ENCODE measurements around the gene EPHA1. TPM values are rescaled to one million over a fixed set of nuclear protein-coding genes. Genes with fewer than 3 reads are reported as not detected.
A peak's percentile ranks its signal among the peaks of the same experiment; 100 is the strongest.

The EPHA1 gene
- total RNA-seq, 1 donor from 2014 or later = 0.07 TPM

DNA sequence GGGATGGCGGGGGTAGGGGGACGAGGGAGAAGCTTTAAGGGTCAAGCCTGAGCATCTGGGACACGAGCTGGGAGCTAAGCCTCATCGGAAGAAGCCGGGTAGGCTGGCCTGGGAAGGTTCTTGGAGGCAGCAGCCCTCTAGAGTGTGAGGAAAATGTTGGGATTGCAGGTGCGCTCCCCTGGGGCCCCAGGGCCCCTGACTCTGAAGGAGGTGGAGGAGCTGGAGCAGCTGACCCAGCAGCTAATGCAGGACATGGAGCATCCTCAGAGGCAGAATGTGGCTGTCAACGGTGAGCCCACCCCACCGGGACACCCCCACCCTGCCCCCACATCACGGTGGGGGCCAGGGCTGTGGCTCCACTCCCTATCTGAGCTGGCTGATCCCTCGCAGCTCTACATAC, 20.6 kb downstream of the EPHA1 start:
- no peak for DNase-seq (ENCODE audit: low spot score)
- H3K4me1 Mint-ChIP-seq (ENCODE audit: low read depth) = peaks cover 12% of the 10 kb centered on the region
- no peaks in the 10 kb centered on the region for H3K9me3 Mint-ChIP-seq
- no peaks in the 10 kb centered on the region for H3K27me3 Mint-ChIP-seq (ENCODE audit: low read depth)
- H3K27ac Mint-ChIP-seq = no peak overlapping the region
- intact Hi-C loops (cut with micrococcal nuclease) = no loop called here
- H3K4me3 Mint-ChIP-seq (ENCODE audit: low read depth) = no peak overlapping the region
- H3K36me3 Mint-ChIP-seq (ENCODE audit: low read depth) = peaks cover 36% of the 10 kb centered on the region

DNA sequence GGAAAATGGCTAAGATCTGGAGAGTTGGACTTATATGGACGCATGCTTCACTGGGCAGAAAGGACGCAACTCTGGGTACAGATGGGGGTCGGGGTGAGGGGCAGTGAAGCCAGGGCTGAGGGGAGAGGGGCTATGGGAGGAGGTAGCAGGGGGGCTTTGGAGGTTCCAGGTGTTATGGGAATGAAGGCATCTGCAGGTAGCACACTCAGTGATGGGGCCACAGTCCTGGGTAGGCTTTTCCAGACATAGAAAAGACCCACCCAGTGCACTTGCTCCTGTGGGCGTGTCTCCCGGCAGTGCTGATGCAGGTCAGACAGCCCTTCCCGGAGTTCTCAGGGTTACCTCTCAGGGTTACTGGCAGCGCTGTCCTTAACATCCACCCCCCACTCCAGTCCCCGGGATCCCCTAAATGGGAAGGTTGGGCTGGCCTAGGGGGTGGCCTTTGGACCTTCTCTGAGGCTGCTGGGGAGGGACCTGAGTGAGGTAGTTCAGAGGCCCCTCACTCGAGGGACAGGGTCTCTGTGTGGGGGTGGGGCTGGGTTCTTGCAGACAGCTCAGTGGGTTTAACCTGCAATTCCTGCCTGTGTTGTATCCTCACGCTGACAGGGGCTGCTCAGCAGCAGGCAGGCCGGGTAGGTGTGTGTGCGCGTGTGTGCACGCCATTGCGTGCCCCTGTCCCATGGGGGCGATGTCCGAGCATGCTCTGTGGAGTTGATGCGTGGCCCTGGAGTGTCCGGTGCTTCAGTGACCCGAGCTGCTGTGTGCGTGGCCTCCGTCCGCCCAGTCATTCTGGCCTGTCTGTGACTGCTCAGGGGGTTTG, 21.3 kb downstream of the EPHA1 start:
- Mint-ChIP-seq H3K27ac (no peak overlapping the region), H3K9me3 (no peaks in the 10 kb centered on the region), H3K27me3 (ENCODE audit: low read depth) (no peaks in the 10 kb centered on the region), H3K4me1 (ENCODE audit: low read depth) (peaks cover 18% of the 10 kb centered on the region), H3K36me3 (ENCODE audit: low read depth) (peaks cover 30% of the 10 kb centered on the region), H3K4me3 (ENCODE audit: low read depth) (no peak overlapping the region)
- DNase-seq (ENCODE audit: low spot score) = no peak
- intact Hi-C loops (cut with micrococcal nuclease) = loop anchor here (2.0 kb wide), 1 partner anchor 19 kb away; no protein-coding TSS in a partner anchor

DNA sequence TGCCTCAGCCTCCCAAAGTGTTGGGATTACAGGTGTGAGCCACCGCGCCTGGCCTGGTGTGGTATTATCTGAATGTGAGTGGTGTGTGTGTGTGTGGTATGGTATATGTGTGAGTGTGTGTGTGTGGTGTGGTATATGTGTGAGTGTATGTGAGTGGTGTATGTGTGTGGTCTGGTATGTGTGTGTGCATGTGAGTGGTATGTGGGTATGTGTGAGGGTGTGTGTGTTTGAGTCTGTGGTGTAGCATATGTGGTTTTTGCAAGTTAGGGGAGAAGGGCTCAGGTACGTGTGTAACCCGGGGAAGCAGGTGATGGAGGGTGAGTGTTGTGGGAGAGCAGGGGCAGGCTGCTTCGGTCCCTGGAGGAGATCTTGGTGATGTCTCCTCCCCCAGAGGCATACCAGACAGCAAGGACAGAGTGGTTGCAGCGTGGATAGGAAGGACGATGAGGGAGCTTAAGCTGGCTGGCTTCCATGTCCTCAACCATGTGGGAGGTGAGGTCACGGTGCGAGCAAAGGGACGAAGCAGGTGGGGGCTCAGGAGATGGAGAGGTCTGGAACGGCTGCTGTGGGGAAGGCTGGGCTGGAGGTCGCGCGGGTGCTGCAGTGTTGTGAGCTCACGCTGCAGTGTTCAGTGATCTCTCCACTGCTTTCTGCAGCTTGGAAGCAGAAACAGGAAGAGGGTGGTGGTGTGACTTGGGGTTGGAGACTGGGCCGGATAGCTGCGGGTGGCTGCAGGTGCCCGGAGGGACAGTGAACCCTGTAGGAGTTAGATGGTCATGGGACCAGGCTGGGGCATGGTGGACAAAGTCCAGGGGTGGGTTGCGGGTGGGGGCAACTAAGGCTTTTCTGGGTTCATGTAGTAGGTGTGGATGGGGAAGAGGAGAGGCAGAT, 22.5 kb downstream of the EPHA1 start:
- Mint-ChIP-seq H3K27me3 (ENCODE audit: low read depth) (no peaks in the 10 kb centered on the region), H3K9me3 (no peaks in the 10 kb centered on the region), H3K4me3 (ENCODE audit: low read depth) (no peak overlapping the region), H3K36me3 (ENCODE audit: low read depth) (peaks cover 25% of the 10 kb centered on the region), H3K4me1 (ENCODE audit: low read depth) (peaks cover 19% of the 10 kb centered on the region), H3K27ac (no peak overlapping the region)
- peak; percentile 40 for DNase-seq (ENCODE audit: low spot score)
- intact Hi-C loops (cut with micrococcal nuclease) = loop anchor here (2.0 kb wide), 1 partner anchor 21 kb away; no protein-coding TSS in a partner anchor

DNA sequence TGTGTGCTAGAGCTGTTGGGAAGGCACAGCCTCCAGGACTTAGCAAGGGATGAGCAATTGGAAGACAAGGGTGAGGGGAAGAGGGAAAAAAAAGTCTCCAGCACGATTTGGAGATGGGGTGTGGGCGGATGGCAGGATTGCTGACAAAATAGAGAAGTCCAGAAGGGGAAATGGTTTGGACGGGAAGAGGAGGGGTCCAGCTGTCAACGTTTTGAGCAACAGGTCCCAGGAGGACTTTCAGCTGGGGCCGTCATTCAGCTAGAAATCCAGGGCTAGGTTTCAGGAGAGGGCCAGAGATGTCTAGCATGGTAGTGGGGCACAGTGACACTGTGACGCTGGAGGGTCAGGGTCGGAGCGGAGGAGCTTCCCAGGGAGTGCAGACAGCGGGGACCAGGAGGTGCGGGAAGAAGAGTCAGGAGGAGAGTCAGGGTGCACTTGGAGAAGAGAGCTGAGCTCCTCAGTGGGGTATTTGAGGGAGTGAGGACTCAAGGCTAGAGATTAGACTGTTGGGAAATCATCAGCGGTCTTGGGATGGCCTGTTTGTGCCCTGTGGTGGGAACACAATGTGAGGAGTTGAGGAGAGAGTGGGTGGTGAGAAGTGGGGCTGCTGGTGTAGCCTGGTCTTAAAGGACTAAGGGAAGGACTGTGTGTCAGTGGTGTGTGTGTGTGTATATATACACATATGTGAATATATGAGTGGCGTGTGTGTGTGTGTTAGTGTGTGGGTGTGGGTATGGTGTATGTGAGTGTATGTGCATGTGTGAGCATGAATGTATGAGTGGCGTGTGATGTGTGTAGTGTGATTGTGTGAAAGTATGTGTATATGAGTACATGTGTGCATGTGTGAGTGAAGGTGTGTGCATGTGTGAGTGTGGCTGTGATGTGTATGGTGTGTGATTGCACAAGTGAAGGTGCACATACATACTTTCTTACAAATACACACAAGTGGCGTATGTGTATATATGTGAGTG, 23.7 kb downstream of the EPHA1 start:
- Mint-ChIP-seq H3K9me3 (no peaks in the 10 kb centered on the region), H3K36me3 (ENCODE audit: low read depth) (peaks cover 16% of the 10 kb centered on the region), H3K4me3 (ENCODE audit: low read depth) (no peak overlapping the region), H3K27ac (no peak overlapping the region), H3K27me3 (ENCODE audit: low read depth) (no peaks in the 10 kb centered on the region), H3K4me1 (ENCODE audit: low read depth) (peaks cover 18% of the 10 kb centered on the region)
- intact Hi-C loops (cut with micrococcal nuclease) = loop anchor here (5.0 kb wide), 2 partner anchors 78 to 123 kb away; partner anchors contain the start of gene GSTK1
- no peak for DNase-seq (ENCODE audit: low spot score)

DNA sequence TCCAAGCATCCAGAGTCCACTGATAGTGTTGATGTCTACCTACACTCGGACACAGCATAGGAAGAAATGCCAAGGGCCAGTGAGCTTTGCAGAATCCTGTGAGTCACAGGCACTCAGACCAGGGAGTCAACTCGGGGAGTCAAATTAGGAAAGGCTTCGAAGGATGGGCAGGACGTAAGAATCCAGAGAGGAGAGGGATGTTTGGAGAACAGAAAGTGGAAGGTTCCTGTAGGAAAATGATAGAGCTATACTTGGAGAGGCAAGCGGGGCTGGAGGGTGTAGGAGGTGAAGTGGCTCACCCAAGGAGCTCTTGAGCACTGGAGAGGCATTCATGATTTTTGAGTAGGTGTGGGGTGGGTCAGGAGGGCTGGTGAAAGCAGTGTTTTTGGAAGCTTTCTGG, 24.5 kb downstream of the EPHA1 start:
- H3K4me3 Mint-ChIP-seq (ENCODE audit: low read depth) = no peak overlapping the region
- no peak for DNase-seq (ENCODE audit: low spot score)
- no peak overlapping the region for H3K27ac Mint-ChIP-seq
- peaks cover 8% of the 10 kb centered on the region for H3K36me3 Mint-ChIP-seq (ENCODE audit: low read depth)
- H3K9me3 Mint-ChIP-seq = no peaks in the 10 kb centered on the region
- no peaks in the 10 kb centered on the region for H3K27me3 Mint-ChIP-seq (ENCODE audit: low read depth)
- intact Hi-C loops (cut with micrococcal nuclease) = loop anchor here (5.0 kb wide), 2 partner anchors 77 to 122 kb away; partner anchors contain the start of gene GSTK1
- peaks cover 19% of the 10 kb centered on the region for H3K4me1 Mint-ChIP-seq (ENCODE audit: low read depth)

DNA sequence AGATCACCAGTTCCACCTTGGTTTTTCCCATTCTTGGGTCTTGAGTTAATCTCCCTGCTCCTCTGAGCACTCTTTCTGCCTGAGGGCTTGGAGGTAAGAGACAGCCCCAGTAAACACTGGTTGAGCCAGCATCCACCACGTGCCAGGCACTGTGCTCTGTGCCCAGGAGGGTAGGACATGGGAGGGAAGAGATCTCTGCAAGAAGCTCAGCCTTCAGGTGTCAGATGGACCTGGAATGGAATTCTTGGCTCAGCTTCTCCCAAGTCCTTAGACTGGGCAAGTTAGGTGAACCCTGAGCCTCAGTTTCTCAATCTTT, 25.1 kb downstream of the EPHA1 start:
- Mint-ChIP-seq H3K4me3 (ENCODE audit: low read depth) (no peak overlapping the region), H3K36me3 (ENCODE audit: low read depth) (peaks cover 5% of the 10 kb centered on the region), H3K27ac (no peak overlapping the region), H3K27me3 (ENCODE audit: low read depth) (no peaks in the 10 kb centered on the region), H3K4me1 (ENCODE audit: low read depth) (peaks cover 23% of the 10 kb centered on the region), H3K9me3 (no peaks in the 10 kb centered on the region)
- no peak for DNase-seq (ENCODE audit: low spot score)
- intact Hi-C loops (cut with micrococcal nuclease) = loop anchor here (5.0 kb wide), 2 partner anchors 76 to 121 kb away; partner anchors contain the start of gene GSTK1

DNA sequence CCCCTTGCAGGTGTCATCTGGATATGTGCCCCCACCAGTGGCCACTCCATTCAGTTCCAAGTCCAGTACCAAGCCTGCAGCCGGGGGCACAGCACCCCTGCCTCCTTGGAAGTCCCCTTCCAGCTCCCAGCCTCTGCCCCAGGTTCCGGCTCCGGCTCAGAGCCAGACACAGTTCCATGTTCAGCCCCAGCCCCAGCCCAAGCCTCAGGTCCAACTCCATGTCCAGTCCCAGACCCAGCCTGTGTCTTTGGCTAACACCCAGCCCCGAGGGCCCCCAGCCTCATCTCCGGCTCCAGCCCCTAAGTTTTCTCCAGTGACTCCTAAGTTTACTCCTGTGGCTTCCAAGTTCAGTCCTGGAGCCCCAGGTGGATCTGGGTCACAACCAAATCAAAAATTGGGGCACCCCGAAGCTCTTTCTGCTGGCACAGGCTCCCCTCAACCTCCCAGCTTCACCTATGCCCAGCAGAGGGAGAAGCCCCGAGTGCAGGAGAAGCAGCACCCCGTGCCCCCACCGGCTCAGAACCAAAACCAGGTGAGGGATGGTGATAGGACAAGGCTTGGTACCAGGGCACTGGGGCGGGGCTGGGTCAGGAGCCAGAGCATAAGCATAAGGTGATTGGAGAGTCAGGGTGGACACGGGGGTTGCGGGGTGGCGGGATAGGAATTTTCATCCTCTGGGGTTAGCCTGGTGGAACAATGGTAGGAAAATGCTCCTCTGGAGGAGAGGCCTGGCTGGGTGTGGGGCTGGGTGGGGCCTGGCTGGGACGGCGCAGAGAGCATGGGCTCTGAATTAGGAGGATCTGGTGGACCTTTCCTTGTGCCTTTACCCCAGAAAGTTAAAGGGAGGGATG, 25.6 kb downstream of the EPHA1 start:
- Mint-ChIP-seq H3K4me3 (ENCODE audit: low read depth) (peak overlapping the region; percentile 68), H3K4me1 (ENCODE audit: low read depth) (peaks cover 29% of the 10 kb centered on the region), H3K9me3 (no peaks in the 10 kb centered on the region), H3K27ac (peak overlapping the region; percentile 45), H3K27me3 (ENCODE audit: low read depth) (no peaks in the 10 kb centered on the region), H3K36me3 (ENCODE audit: low read depth) (peaks cover 5% of the 10 kb centered on the region)
- intact Hi-C loops (cut with micrococcal nuclease) = loop anchor here (5.0 kb wide), 2 partner anchors 76 to 121 kb away; partner anchors contain the start of gene GSTK1
- DNase-seq (ENCODE audit: low spot score) = no peak

DNA sequence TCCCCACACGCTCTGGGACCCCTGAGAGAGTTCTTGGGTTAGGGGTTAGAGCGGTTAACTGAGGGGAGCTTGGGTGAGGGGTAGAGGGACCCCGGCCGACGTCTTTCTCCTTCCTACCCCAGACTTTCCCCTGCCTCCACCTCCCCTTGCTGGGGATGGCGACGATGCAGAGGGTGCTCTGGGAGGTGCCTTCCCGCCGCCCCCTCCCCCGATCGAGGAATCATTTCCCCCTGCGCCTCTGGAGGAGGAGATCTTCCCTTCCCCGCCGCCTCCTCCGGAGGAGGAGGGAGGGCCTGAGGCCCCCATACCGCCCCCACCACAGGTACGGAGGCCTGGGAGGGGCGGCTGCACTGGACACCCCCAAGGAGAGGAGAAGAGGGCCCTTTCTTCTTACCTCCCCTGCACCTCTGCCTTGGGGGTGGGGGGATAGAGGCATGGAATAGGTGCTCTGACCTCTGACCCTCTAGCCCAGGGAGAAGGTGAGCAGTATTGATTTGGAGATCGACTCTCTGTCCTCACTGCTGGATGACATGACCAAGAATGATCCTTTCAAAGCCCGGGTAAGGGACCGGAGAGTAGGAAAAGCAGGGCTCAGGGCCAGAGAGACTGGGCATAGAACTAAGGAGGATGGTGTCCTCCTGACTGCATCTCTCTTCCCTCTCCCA, 26.4 kb downstream of the EPHA1 start:
- Mint-ChIP-seq H3K9me3 (no peaks in the 10 kb centered on the region), H3K27ac (no peak overlapping the region), H3K27me3 (ENCODE audit: low read depth) (no peaks in the 10 kb centered on the region), H3K4me1 (ENCODE audit: low read depth) (peaks cover 31% of the 10 kb centered on the region), H3K4me3 (ENCODE audit: low read depth) (peak overlapping the region; percentile 68), H3K36me3 (ENCODE audit: low read depth) (no peaks in the 10 kb centered on the region)
- DNase-seq (ENCODE audit: low spot score) = no peak
- intact Hi-C loops (cut with micrococcal nuclease) = loop anchor here (5.0 kb wide), 2 partner anchors 75 to 120 kb away; partner anchors contain the start of gene GSTK1

DNA sequence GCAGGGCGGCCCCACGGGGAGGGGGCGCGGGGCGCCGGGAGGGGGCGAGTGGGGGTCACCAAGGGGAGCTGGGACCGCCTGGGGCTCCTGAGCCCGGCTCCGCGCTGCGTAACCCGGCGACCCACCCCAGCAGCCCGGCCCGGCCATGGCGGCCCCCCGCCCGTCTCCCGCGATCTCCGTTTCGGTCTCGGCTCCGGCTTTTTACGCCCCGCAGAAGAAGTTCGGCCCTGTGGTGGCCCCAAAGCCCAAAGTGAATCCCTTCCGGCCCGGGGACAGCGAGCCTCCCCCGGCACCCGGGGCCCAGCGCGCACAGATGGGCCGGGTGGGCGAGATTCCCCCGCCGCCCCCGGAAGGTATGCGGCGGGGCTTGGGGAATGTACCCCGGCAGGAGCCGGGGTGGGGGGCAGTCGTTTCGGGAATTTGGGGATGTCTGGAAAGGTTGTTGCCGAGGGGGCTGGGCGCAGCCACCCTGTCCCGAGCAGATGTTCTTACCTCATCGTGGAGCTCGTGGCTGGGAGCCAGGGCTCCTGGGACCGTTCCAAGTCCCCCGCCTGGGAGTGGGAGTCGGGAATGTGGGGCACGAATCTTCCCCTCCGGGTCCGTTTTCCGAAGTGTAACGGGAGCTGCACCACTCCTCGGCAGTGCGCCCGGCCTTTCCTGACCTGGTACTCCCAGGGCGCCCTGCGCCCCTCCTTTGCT, 27.1 kb downstream of the EPHA1 start:
- peak overlapping the region; percentile 68 for H3K4me3 Mint-ChIP-seq (ENCODE audit: low read depth)
- no peak for DNase-seq (ENCODE audit: low spot score)
- H3K27me3 Mint-ChIP-seq (ENCODE audit: low read depth) = no peaks in the 10 kb centered on the region
- H3K9me3 Mint-ChIP-seq = no peaks in the 10 kb centered on the region
- H3K27ac Mint-ChIP-seq = no peak overlapping the region
- intact Hi-C loops (cut with micrococcal nuclease) = loop anchor here (1.0 to 5.0 kb wide), 7 partner anchors 19 to 573 kb away; partner anchors contain the start of genes CASP2, FAM131B and GSTK1
- peaks cover 37% of the 10 kb centered on the region for H3K4me1 Mint-ChIP-seq (ENCODE audit: low read depth)
- H3K36me3 Mint-ChIP-seq (ENCODE audit: low read depth) = no peaks in the 10 kb centered on the region

DNA sequence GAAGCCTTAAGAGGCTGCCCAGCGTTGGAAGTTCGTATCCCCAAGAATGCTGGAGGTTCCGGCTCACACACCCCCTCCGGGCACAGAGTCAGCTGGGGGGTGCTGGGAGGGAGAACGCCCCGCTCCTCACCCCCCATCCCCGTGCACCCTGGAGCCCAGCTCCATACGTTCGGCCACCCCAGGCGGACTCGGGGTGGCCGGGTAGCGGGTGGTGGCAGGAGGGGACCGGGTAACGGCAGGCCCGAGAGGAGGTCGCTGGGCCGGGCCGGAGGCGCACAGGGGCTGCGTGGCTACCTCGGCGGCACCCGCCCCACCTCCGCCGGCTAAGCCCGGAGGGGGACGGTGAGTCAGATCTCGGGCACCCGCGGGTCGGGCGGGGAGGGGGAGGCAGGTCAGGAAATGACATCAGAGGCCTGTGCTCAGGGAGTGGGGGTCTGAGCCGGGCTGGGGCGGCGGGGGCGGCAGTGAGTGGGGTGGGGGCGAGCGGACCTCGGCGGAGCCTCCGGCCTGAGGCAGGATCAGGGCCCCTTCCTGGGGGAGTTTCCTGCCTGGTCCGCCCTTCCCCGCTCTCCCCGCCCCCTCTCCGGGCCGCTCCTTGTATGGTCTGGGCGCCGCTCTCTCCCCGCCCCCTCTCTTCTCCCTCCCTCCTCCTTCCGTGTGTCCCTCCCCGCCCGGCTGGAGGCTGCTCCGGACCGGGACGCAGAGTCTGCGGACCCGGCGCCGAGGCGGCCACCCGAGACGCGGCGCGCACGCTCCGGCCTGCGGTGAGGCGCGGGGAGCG, 27.8 kb downstream of the EPHA1 start, which contains the start of gene ZYX:
Gene ZYX, plus strand, starts transcription at position 700 of the 781 bp plus-strand sequence. CDS start 227 bp downstream, outside the sequence.
- peak within 1 kb of the TSS; percentile 85 for H3K4me3 Mint-ChIP-seq (ENCODE audit: low read depth)
- intact Hi-C loops (cut with micrococcal nuclease) = loop anchor here (1.0 to 5.0 kb wide), 8 partner anchors 18 to 572 kb away; partner anchors contain the start of genes CASP2, FAM131B and GSTK1
- no peaks in the 10 kb centered on the region for H3K9me3 Mint-ChIP-seq
- H3K27ac Mint-ChIP-seq = peak within 1 kb of the TSS; percentile 89
- peaks cover 44% of the 10 kb centered on the region for H3K4me1 Mint-ChIP-seq (ENCODE audit: low read depth)
- no peaks in the 10 kb centered on the region for H3K36me3 Mint-ChIP-seq (ENCODE audit: low read depth)
- DNase-seq (ENCODE audit: low spot score) = peak; percentile 84
- H3K27me3 Mint-ChIP-seq (ENCODE audit: low read depth) = no peaks in the 10 kb centered on the region
